T-helper 22 cell (primary cell): ENCODE results near the gene SLC25A19.

Experiments
- DNase-seq: peaks from one replicate; pipeline ENCODE4 v3.0.0-alpha.2; 2020; ENCODE audit warnings: low read depth

Gene SLC25A19

DNA sequence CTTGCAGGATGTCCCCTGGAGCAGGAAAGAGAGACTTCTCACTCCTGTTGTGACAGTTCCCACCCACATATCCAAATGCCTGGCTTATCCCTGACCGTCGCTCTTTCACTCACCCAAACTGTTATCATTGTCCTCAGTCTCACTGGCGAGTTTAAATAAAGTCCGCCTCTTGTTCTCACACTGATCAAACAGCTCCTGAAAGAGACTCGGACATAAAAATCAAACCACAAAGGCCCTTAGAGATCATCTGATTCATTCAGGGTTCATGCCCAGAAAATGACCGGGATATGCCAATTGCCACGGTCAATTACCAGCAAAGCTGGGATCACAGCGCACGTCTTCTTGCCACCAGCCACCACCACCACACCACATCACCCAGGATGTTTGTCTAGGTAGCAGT is 47.7 kb downstream of the SLC25A19 start:
- no peak for DNase-seq

- no peak for DNase-seq
Measured at GRCh38 chr17:75241143-75241430, 48.1 kb downstream of the SLC25A19 start.

DNA sequence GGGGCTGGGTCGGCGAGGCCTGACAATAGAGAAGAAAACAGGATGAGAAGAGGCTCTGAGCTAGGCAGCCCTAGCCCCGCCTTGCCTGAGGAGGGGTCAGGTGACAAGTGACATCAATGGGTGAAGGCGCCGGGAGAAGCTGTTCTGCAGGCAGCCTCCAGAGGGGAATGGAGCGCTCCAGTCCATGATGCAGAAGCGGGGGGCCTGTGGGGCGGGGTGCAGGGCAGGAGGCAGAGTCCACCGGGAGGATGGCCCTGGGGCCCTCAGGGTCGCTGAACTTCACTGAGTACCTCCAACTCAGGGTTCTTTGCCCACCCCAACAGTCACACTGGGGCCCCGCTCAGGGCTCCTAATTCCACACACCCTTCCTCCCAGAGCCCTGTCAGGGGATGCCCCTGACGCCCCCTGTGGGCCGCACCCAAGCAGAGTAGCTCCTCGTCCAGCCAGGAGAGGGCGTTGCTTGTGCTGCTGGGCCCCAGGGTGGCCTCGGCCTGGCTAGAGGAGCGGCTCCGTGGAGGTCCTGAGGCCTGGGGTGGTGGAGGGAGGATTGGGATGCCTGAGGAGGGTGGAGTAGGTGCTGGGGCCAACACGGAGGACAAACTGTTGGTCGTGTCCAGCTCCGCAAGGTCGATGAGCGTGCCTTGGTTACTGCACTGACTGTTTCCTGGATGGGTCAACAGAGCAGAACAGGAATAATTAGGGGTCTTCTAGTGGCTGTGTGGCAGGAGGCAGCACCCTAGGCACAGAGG is 48.7 kb downstream of the SLC25A19 start:
- DNase-seq, result no peak

DNA sequence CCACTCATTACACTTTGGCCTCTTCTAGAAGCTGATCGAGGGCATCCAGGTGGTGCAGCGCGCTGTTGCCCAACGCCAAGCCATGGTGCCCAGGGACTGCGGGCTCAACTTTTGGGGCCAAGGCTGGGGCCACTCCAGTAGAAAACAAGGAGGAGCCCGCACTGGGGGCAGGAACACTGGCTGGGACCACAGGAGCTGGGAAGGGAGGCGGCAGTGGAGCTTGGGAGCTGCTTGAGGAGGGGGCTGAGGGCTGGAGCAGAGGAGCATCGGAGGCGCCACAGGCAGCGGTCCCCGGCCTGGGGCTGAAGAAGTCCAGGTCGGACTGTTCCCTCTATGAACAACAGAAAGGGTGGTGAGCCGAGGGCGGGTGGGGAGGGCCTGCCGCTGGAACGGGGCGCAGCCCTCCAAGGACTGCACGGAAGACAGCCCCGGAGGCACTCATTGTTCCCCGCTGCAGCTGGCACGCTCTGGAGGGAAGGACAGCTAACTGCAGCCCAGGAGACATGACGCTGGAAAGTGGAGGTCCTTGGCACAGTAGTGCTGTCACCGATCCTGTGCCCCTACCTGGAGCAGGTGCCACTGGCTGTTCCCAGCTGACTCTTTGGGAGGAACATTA is 49.3 kb downstream of the SLC25A19 start:
- DNase-seq, result no peak

DNA sequence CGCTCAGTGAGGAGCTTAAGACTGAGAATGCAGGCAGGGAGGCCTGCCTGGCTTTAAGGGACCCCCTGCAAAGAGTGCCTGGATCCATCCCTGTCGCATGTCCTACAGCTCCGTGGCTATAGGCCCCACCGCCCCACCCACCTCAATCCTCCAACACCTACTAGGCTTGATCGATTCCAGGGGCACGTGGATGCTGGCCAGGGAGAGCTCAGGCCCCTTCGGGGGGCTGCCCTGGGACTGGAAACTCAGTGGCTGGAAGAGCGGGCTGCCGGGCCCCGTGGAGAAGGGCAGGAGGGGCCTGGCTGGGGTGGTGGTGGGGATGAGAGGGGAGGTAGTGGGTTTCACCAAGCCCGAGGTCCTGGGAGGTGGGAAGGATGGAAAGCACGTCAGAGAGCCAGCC is 50.0 kb downstream of the SLC25A19 start:
- no peak for DNase-seq

DNA sequence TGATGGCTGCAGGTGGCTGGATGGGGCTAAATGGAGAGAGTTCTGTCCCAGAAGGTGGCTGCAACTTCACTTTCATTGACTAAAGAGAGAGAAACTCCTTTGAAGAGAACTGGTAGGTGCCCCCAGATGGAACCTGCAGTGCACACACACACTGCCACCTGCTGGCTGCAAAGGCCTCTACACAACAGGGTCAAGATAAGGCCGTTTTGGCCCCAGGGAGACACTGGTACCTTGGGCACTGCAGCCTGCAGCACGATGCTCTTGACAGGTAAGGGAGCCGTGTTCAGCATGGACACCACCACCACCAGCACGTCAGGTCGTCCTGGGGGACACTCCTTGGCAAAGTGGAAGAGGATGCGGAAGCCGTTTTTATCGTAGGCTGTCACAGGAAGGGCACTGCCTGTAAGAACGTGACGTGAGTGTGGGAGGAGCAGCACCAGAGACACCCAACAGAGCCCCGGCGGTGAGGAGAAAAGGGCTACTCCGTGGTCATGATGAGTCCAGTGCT is 50.5 kb downstream of the SLC25A19 start:
- DNase-seq, result no peak

DNA sequence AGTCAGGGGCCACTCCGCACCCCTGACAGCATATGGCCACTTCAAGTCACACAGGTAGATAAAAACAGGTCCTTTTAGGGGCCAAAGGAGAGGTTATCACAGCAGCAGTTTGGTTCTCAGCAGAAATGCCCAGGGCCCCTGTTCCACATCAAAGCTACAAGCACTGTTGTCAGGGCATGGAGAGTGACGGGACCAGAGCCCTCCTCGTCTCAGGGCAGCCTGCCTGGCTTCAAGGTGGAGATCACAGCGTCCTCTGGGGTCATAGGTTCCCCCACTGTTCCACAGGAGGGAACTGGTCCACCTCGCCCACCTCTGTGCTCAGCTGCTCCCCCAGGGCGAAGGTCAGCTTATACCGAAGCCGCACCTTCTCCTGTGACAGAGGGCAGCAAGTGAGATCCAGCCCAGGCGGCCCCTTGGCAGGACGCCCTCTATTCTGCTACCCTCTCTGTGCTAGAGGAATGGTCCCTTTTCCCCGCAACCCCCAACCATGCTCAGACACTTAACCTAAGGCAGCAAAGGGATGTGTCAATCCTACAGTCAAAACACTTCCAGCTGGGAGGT is 51.1 kb downstream of the SLC25A19 start:
- no peak for DNase-seq

- DNase-seq, result no peak
Measured at GRCh38 chr17:75237100-75238014, 51.9 kb downstream of the SLC25A19 start.

- DNase-seq, result no peak
Measured at GRCh38 chr17:75232786-75233185, 56.4 kb downstream of the SLC25A19 start.

- no peak for DNase-seq
Measured at GRCh38 chr17:75231741-75232464, 57.3 kb downstream of the SLC25A19 start.

- no peak for DNase-seq
Measured at GRCh38 chr17:75231071-75231470, 58.2 kb downstream of the SLC25A19 start.

GRCh38 chr17:75228847-75229246 is 60.4 kb downstream of the SLC25A19 start:
- no peak for DNase-seq

DNA sequence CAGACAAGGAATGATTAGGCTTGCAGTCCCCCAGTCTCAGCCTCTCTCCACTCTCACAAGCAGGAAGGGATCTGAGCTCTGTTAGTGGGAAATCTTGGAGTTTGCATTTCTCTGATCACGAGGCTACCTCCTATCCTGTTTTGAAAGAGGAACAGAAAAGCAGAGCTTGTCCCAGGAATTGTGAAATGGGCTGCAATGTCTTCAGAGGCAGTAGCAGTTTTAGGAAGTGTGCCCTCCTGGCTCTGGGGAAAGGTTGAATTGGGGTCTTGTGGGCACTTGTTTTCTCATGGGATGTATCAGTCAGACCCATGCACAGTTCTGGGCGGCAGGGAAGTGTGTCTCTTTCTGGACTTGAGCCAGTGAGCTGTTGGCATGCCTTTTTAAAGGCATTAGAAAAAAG is 60.9 kb downstream of the SLC25A19 start:
- no peak for DNase-seq

- DNase-seq, result no peak
Measured at GRCh38 chr17:75227729-75228128, 61.5 kb downstream of the SLC25A19 start.

GRCh38 chr17:75225016-75225415 is 64.2 kb downstream of the SLC25A19 start:
- no peak for DNase-seq
